Lung (tissue), 12 donors: ENCODE measurements around the gene NFYC. TPM values are rescaled to one million over a fixed set of nuclear protein-coding genes. Genes with fewer than 3 reads are reported as not detected.
"Not testable (repeated sequence)": the region's sequence is repeated elsewhere in the genome, so short reads cannot be mapped to it uniquely, and the experiment has no call there.

Source experiments
- ATAC-seq: fragments of 200-7000 bp; cut with Tn5 transposase; one replicate; pipeline ENCODE4 v1.9.1; 2020; ENCODE audit warnings: moderate number of reproducible peaks; ENCODE audit not compliant: insufficient read depth, low FRiP score
- DNase-seq, 3 donors: peaks; one replicate each; pipeline ENCODE4 v3.0.0-alpha.2; 2013 to 2017
- H3K27ac ChIP-seq, 2 donors: one replicate each; pipeline ENCODE4 v1.5.1; 2013; ENCODE audit warnings: mild to moderate bottlenecking in 2 of 2, moderate library complexity in 2 of 2, control low read depth in 1 of 2, inconsistent platforms in 1 of 2, low read depth in 1 of 2, low read length in 1 of 2
- H3K27me3 ChIP-seq, 3 donors: one replicate each; pipeline ENCODE4 v1.5.1; 2013; ENCODE audit warnings: low read length in 2 of 3; ENCODE audit not compliant: control insufficient read depth in 3 of 3, insufficient read depth in 3 of 3
- H3K36me3 ChIP-seq, 4 donors: one replicate each; pipeline ENCODE4 v1.5.1; 2013; ENCODE audit warnings: low read length in 4 of 4, mild to moderate bottlenecking in 1 of 4, moderate library complexity in 1 of 4; ENCODE audit not compliant: control insufficient read depth in 4 of 4, insufficient read depth in 4 of 4
- H3K4me1 ChIP-seq, 5 donors: one replicate each; pipeline ENCODE4 v1.5.1; 2013; ENCODE audit warnings: low read length in 5 of 5, mild to moderate bottlenecking in 2 of 5, moderate library complexity in 1 of 5; ENCODE audit not compliant: control insufficient read depth in 5 of 5, insufficient read depth in 5 of 5
- H3K4me3 ChIP-seq: one replicate; pipeline ENCODE4 v1.5.1; 2013; ENCODE audit warnings: mild to moderate bottlenecking, control low read depth, moderate library complexity
- H3K9ac ChIP-seq, 2 donors: one replicate each; pipeline ENCODE4 v1.5.1; 2013; ENCODE audit warnings: low read length in 2 of 2, control low read depth in 1 of 2; ENCODE audit not compliant: insufficient read depth in 1 of 2
- H3K9me3 ChIP-seq, 4 donors: one replicate each; pipeline ENCODE4 v1.5.1; 2013; ENCODE audit warnings: low read length in 3 of 4, mild to moderate bottlenecking in 1 of 4, moderate library complexity in 1 of 4; ENCODE audit not compliant: control insufficient read depth in 4 of 4, insufficient read depth in 3 of 4
- CTCF ChIP-seq: IDR thresholded peaks from 2 replicates; pipeline ENCODE4 v1.5.1; 2012; ENCODE audit warnings: mild to moderate bottlenecking; ENCODE audit errors: control extremely low read depth, extremely low read depth
- WGBS, 2 donors: extraction: QIAGEN DNeasy Blood & Tissue Kit; methylation state at CpG; one replicate each; pipeline ENCODE4 v1.1.7; 2013; 5-methylcytosine and 5-hydroxymethylcytosine counted together
- polyA plus RNA-seq, 2 donors: library from polyadenylated mRNA; stranded (reverse); fragments of 200-250 nt; gene quantifications; one replicate each; pipeline ENCODE4 v1.2.1, GENCODE V29; 2013
- total RNA-seq, 2 donors: library from RNA; depleted of rRNA in 1 of 2; stranded (reverse); fragments of >200 nt in 1 of 2; gene quantifications; one replicate each; pipeline ENCODE4 v1.2.1, GENCODE V29; 2014 to 2021
- donor health status: control.
- donor health status: control.
- donor health status: Bipolar disorder and iron deficiency.
- donor health status: healthy.
- donor health status: DM: yes; HTN: yes; CAD: no.

NFYC gene
- total and polyA plus RNA-seq, 4 donors: 28.6 to 69.5 (median 50.3) TPM

- Histone ChIP-seq H3K27me3 (no peaks in the 10 kb centered on the region), H3K27ac (peak overlapping the region in 1 of 2 donors; percentile 53), H3K9me3 (no peaks in the 10 kb centered on the region), H3K4me1 (peaks cover 0 to 19% (median 2%) of the 10 kb centered on the region in 5 donors), H3K36me3 (peaks cover 0 to 6% (median 1%) of the 10 kb centered on the region in 4 donors), H3K4me3 (no peak overlapping the region), H3K9ac (no peak overlapping the region)
- ATAC-seq (no peak), DNase-seq (peak in 2 of 3 donors; percentile 36 to 67)
- 74 to 80% methylated on average over 8 of the region's 8 CpGs for WGBS, 2 donors
- TF ChIP-seq CTCF: no peak
These were observed 31.9 kb downstream of the NFYC start for GRCh38 chr1:40723196-40723955.

- H3K4me1 ChIP-seq: peaks cover 0 to 12% (median 2%) of the 10 kb centered on the region in 5 donors
- WGBS, 2 donors: 97% methylated on average over 9 of the region's 9 CpGs
- not testable (repeated sequence) for ATAC-seq, H3K4me3 ChIP-seq, H3K9me3 ChIP-seq, H3K27me3 ChIP-seq, H3K27ac ChIP-seq, H3K36me3 ChIP-seq, H3K9ac ChIP-seq, DNase-seq
These were observed 36.2 kb downstream of the NFYC start for GRCh38 chr1:40727662-40728061.

GRCh38 chr1:40729316-40729862, 37.9 kb downstream of the NFYC start:
- DNase-seq, ATAC-seq, H3K27ac ChIP-seq, H3K9me3 ChIP-seq, H3K36me3 ChIP-seq, H3K4me3 ChIP-seq, H3K27me3 ChIP-seq, H3K9ac ChIP-seq: not testable (repeated sequence)
- 78 to 87% methylated on average over 5 of the region's 5 CpGs for WGBS, 2 donors
- H3K4me1 ChIP-seq: peaks cover 0 to 16% (median 2%) of the 10 kb centered on the region in 5 donors

- no peak for ATAC-seq
- H3K27ac ChIP-seq: no peak overlapping the region
- 79 to 100% methylated on average over 1 to 2 of the region's 2 CpGs for WGBS, 2 donors
These were observed 41.3 kb downstream of the NFYC start for GRCh38 chr1:40732756-40733301.

More at GRCh38 chr1:40732756-40733301, 41.3 kb downstream of the NFYC start:
- Histone ChIP-seq H3K9me3 (no peaks in the 10 kb centered on the region), H3K27me3 (no peaks in the 10 kb centered on the region), H3K4me1 (peaks cover 0 to 13% (median 0%) of the 10 kb centered on the region in 5 donors), H3K9ac (no peak overlapping the region), H3K4me3 (no peak overlapping the region), H3K36me3 (no peaks in the 10 kb centered on the region)
- no peak for TF ChIP-seq CTCF
- DNase-seq: no peak
